Islet precursor cell (in vitro differentiated cells): ENCODE results near the gene ST6GALNAC2.
"Not testable (repeated sequence)": the region's sequence is repeated elsewhere in the genome, so short reads cannot be mapped to it uniquely, and the experiment has no call there.

Experiments used
- DNase-seq: peaks from one replicate; pipeline ENCODE4 v3.0.0-alpha.2; 2018

The ST6GALNAC2 gene

GRCh38 chr17:76538941-76539570 is 46.6 kb downstream of the ST6GALNAC2 start:
- DNase-seq: peak; percentile 51

- peak; percentile 79 for DNase-seq
These were observed 47.3 kb downstream of the ST6GALNAC2 start for GRCh38 chr17:76538281-76538931.

GRCh38 chr17:76537578-76538280 is 47.9 kb downstream of the ST6GALNAC2 start, which contains the start of gene CYGB:
CYGB (minus strand) TSS chr17:76537709; CDS start chr17:76537542, 167 bp downstream.
- DNase-seq: peak; percentile 76

- no peak for DNase-seq
These were observed 48.4 kb downstream of the ST6GALNAC2 start for GRCh38 chr17:76537288-76537577.

- DNase-seq: peak; percentile 57
These were observed 49.0 kb downstream of the ST6GALNAC2 start for GRCh38 chr17:76536511-76537287.

GRCh38 chr17:76535788-76536510 is 49.7 kb downstream of the ST6GALNAC2 start:
- peak; percentile 53 for DNase-seq

- DNase-seq: no peak
These were observed 50.6 kb downstream of the ST6GALNAC2 start for GRCh38 chr17:76534831-76535732.

GRCh38 chr17:76533640-76534359 is 51.9 kb downstream of the ST6GALNAC2 start:
- DNase-seq: not testable (repeated sequence)

GRCh38 chr17:76532072-76532651 is 53.5 kb downstream of the ST6GALNAC2 start:
- peak; percentile 93 for DNase-seq

GRCh38 chr17:76531486-76532038 is 54.1 kb downstream of the ST6GALNAC2 start:
- no peak for DNase-seq

- no peak for DNase-seq
These were observed 54.7 kb downstream of the ST6GALNAC2 start for GRCh38 chr17:76530811-76531485.

GRCh38 chr17:76530095-76530723 is 55.5 kb downstream of the ST6GALNAC2 start:
- DNase-seq: no peak

- peak; percentile 95 for DNase-seq
These were observed 56.2 kb downstream of the ST6GALNAC2 start for GRCh38 chr17:76529224-76530094.

GRCh38 chr17:76528528-76529223 is 57.0 kb downstream of the ST6GALNAC2 start:
- DNase-seq: no peak

GRCh38 chr17:76528156-76528527 is 57.5 kb downstream of the ST6GALNAC2 start:
- no peak for DNase-seq

- peak; percentile 99 for DNase-seq
These were observed 58.1 kb downstream of the ST6GALNAC2 start for GRCh38 chr17:76527430-76528111.

- not testable (repeated sequence) for DNase-seq
These were observed 58.6 kb downstream of the ST6GALNAC2 start for GRCh38 chr17:76527016-76527415.
